Mesothelial cell of epicardium (in vitro differentiated cells): ENCODE data around the gene GDPD5. TPM values are rescaled to one million over a fixed set of nuclear protein-coding genes. Genes with fewer than 3 reads are reported as not detected.
A peak's percentile ranks its signal among the peaks of the same experiment; 100 is the strongest.

Source experiments
- DNase-seq, 2 experiments: peaks; one replicate each; pipeline ENCODE4 v3.0.0; 2021; ENCODE audit warnings: low spot score in 2 of 2; ENCODE audit not compliant: unreplicated experiment in 2 of 2
- H3K27ac Mint-ChIP-seq: 2 replicates; pipeline ENCODE4 v1.8.0; 2021; ENCODE audit warnings: mixed read lengths
- H3K27me3 Mint-ChIP-seq: 2 replicates; pipeline ENCODE4 v1.8.0; 2021; ENCODE audit warnings: low read depth, mixed read lengths
- H3K36me3 Mint-ChIP-seq: 2 replicates; pipeline ENCODE4 v1.8.0; 2021; ENCODE audit warnings: mixed read lengths
- H3K4me1 Mint-ChIP-seq: 2 replicates; pipeline ENCODE4 v1.8.0; 2021; ENCODE audit warnings: mixed read lengths
- H3K4me3 Mint-ChIP-seq: 2 replicates; pipeline ENCODE4 v1.8.0; 2021; ENCODE audit warnings: mild to moderate bottlenecking, moderate library complexity, mixed read lengths
- H3K9me3 Mint-ChIP-seq: 2 replicates; pipeline ENCODE4 v1.8.0; 2021; ENCODE audit warnings: mixed read lengths
- total RNA-seq: library from RNA; stranded (reverse); gene quantifications from 3 replicates; pipeline ENCODE4 v1.2.1, GENCODE V29; 2021
- TF ChIP-seq, protein P1 (sequence below): fragments of 200-600 bp; sonication (generic); IDR thresholded peaks from one replicate; pipeline ENCODE4 v1.5.0; 2021; ENCODE audit warnings: antibody characterized with exemption; ENCODE audit not compliant: unreplicated experiment

GDPD5 gene
- total RNA-seq, 1 donor from 2014 or later = 8.1 TPM

DNA sequence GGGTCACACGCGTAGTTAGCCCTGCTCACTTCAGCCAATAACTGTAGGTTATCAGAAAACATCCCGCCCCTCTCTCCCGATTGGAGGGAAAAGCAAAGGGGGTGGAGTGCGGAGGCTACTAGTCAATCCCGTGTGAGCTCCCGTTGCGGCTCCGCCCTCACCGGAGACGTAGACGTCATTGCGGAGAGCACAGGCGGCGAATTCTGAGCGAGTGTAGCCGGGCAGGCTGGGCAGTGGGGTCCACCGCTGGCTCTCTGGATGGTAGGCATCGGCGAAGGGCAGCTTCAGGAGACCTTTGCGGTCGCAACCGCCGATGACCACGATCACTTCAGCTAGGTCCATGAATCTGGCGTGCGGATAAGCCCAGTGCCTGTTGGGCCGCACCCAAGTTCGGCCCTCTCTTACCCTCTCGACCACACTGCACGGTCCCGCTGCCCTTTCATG lies 97.4 kb downstream of the GDPD5 start:
- Mint-ChIP-seq H3K27ac (no peak overlapping the region), H3K36me3 (peaks cover 7% of the 10 kb centered on the region), H3K4me3 (peak overlapping the region; percentile 10), H3K9me3 (peaks cover 7% of the 10 kb centered on the region), H3K4me1 (peaks cover 9% of the 10 kb centered on the region), H3K27me3 (peaks cover 60% of the 10 kb centered on the region)
- no peak for DNase-seq
- TF ChIP-seq, protein P1, sequence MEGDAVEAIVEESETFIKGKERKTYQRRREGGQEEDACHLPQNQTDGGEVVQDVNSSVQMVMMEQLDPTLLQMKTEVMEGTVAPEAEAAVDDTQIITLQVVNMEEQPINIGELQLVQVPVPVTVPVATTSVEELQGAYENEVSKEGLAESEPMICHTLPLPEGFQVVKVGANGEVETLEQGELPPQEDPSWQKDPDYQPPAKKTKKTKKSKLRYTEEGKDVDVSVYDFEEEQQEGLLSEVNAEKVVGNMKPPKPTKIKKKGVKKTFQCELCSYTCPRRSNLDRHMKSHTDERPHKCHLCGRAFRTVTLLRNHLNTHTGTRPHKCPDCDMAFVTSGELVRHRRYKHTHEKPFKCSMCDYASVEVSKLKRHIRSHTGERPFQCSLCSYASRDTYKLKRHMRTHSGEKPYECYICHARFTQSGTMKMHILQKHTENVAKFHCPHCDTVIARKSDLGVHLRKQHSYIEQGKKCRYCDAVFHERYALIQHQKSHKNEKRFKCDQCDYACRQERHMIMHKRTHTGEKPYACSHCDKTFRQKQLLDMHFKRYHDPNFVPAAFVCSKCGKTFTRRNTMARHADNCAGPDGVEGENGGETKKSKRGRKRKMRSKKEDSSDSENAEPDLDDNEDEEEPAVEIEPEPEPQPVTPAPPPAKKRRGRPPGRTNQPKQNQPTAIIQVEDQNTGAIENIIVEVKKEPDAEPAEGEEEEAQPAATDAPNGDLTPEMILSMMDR = no peak

DNA sequence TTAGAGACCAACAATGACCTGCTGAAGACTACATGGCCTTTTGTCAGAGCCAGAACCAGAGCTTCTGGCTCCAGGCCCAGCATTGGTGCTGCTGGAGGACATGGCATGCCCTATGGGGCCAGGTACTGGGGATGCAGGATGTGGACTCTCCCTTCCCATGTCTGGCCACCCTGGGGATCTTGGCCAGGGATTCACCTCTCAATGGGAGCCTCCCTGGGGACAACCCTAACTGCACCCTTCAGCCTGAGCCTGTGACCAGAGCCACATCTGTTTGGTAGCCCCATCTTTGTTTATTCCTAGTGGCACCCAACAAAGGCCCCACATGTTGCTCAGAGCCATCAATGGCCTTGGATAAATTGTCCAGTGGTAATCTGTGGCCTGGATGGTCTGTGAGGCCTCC lies 98.6 kb downstream of the GDPD5 start:
- H3K36me3 Mint-ChIP-seq = peaks cover 18% of the 10 kb centered on the region
- peaks cover 6% of the 10 kb centered on the region for H3K4me1 Mint-ChIP-seq
- no peak overlapping the region for H3K27ac Mint-ChIP-seq
- H3K9me3 Mint-ChIP-seq = peaks cover 7% of the 10 kb centered on the region
- no peak overlapping the region for H3K4me3 Mint-ChIP-seq
- DNase-seq = no peak
- TF ChIP-seq, protein P1 = no peak
- H3K27me3 Mint-ChIP-seq = peaks cover 48% of the 10 kb centered on the region

DNA sequence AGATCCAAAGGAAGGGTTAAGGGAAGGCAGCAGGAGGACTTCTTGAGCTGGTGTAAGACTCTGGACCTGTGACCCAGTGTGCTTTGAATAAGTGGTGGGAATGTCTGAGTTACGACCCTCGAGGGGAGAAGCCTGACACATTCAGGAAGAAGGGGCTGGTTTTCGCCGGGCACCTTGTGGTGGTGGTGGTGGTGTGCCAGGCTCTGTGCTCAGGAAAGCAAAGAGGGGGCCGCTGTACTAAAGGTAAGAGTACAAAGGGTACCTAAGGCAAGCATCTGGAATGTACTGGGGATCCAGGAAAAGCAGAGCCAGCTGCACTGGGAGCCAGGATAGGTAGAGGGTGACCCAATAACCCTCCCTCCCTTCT lies 99.0 kb downstream of the GDPD5 start:
- Mint-ChIP-seq H3K9me3 (peaks cover 7% of the 10 kb centered on the region), H3K36me3 (peaks cover 19% of the 10 kb centered on the region), H3K4me1 (peaks cover 6% of the 10 kb centered on the region), H3K4me3 (no peak overlapping the region), H3K27me3 (peaks cover 44% of the 10 kb centered on the region), H3K27ac (no peak overlapping the region)
- TF ChIP-seq, protein P1 = no peak
- DNase-seq = no peak

DNA sequence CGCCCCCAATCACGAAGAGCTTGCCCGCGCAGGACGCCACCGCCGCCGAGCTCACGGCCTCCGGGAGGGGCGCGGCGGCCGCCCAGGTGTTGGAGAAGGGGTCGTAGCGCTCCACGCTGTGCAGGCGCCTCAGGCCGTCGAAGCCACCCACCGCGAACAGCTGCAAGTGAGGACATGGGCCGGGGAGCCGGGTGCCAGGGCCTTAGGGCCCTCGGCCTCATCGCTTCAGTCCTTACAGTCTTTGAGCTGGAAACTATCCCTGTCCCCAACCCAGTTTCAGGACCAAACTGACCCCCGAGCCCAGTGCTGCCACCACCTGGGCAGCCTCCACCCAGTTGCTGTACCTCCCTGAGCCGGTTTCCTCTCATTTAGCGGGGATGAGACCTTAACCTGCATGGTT lies 100.3 kb downstream of the GDPD5 start:
- H3K4me3 Mint-ChIP-seq = no peak overlapping the region
- H3K27me3 Mint-ChIP-seq = peaks cover 31% of the 10 kb centered on the region
- TF ChIP-seq, protein P1 = no peak
- H3K27ac Mint-ChIP-seq = no peak overlapping the region
- H3K9me3 Mint-ChIP-seq = peaks cover 7% of the 10 kb centered on the region
- DNase-seq = no peak
- peaks cover 21% of the 10 kb centered on the region for H3K36me3 Mint-ChIP-seq
- peaks cover 8% of the 10 kb centered on the region for H3K4me1 Mint-ChIP-seq

DNA sequence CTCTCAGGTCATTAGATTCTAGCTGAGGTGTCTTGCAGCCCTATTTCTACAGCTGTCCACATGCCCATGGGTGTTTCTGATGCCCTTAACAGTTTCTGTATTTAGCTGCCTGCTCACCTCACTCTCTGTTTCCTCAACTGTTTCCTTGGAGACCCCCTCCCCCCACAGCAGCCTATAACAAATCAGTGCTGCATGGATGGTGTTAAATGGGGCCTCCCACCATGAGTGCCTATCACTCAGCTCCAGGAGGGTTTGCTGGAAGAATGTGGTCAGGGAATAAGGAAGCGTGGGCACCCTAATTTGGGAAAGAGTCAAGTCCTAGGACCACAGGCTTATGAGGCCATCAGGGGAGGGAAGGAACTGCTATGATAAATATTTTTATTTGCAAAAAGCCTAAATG lies 101.3 kb downstream of the GDPD5 start:
- no peak for DNase-seq
- Mint-ChIP-seq H3K36me3 (peaks cover 20% of the 10 kb centered on the region), H3K27me3 (peaks cover 29% of the 10 kb centered on the region), H3K4me1 (peaks cover 7% of the 10 kb centered on the region), H3K9me3 (peaks cover 6% of the 10 kb centered on the region), H3K27ac (no peak overlapping the region), H3K4me3 (no peak overlapping the region)
- TF ChIP-seq, protein P1 = no peak

DNA sequence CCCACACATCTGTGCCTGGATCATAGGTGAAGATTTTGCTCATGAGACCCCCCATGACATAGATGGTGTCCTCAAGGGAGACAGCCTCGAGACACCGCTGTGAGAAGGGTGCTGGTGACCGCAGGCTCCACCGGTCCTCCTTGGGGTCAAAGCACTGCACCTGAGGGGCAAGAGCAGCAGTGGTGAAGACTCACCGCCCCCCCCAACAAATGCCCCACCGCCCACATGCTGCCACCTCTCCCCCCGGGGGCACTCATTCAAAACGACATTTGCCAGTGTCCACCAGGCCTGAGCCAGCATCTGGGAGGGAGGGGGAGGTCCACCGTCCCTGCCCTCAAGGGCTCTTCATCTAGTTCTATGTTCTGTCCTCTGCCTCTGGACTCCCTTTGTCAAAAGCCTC lies 102.0 kb downstream of the GDPD5 start:
- Mint-ChIP-seq H3K4me3 (no peak overlapping the region), H3K36me3 (peaks cover 17% of the 10 kb centered on the region), H3K27me3 (peaks cover 22% of the 10 kb centered on the region), H3K27ac (peak overlapping the region; percentile 30), H3K9me3 (no peaks in the 10 kb centered on the region), H3K4me1 (peaks cover 6% of the 10 kb centered on the region)
- DNase-seq = no peak
- TF ChIP-seq, protein P1 = no peak
